C1 segment of cervical spinal cord (tissue), 14 donors: ENCODE measurements around the gene MYH7.
"Not testable (repeated sequence)": the region's sequence is repeated elsewhere in the genome, so short reads cannot be mapped to it uniquely, and the experiment has no call there.

ENCODE experiments used
- DNase-seq, 14 donors: peaks; one replicate each; lab custom pipeline; 2025; lab: John Stamatoyannopoulos, UW

Gene MYH7

DNA sequence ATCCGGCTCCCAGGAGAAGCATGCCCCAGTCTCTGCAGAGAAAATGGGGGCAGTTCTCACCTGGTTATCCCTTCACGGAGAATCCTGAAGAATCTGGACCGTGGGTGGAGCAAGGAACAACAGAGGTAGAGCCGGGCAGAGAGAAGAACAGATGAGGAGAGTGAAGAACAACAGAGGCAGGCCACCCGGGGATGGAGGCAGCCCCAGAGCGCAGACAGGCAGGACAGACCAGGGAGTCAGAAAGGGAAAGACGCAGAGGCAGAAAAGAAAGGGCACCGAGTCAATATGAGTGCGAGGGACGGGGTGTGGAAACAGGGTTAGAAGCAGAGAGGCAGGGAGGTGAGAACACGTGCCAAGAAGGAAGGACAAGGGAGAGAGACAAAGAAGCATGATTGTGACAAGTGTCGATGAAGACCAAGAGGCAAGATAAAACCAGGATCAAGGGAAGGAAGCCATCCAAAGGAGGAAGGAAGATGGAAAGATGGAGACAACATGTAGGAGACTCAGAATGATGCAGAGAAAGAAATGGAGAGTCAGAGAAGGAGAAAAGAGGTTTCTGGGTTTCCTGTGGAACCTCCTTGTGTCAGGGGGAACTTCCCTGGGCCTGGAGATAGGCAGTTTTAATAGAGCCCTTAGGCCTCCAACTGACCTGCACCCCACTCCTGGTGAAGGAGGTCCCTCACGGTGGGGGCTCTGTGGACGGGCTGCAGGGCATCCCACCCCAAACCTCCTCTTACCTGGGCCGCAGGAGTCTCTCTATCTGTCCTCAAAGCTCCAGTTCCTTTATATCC is 27.7 kb downstream of the MYH7 start, which contains the start of gene MYH6:
Gene MYH6 (minus strand): TSS at position 758 of the 791 bp plus-strand sequence. CDS start 1,050 bp downstream, outside the sequence.
- no peak for DNase-seq

DNA sequence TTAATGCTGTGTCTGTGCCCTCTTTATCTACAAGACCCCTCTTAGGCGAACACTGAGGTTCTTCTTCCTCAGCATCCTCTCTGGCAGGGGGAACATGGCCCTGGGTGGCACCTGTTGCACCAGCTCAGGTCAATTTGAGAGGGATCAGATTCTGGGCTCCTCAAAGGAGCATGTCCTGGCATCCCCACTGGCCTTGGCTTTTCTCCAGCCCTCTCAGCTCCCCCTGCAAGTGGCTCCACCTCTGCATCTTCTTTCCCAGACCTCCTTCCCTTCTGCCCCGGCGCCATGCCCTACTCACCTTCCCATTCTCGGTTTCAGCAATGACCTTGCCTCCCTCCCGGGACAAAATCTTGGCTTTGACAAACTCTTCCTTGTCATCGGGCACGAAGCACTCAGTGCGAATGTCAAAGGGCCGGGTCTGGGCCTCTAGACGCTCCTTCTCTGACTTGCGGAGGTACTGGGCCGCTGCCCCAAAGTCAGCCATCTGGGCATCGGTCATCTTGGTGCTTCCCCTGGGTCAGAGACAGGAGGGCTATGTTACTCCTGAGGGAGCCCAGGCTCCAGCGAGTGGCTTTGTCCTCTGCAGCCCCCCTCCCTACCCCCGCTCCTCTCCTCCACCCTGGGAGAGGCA is 28.6 kb downstream of the MYH7 start:
- DNase-seq = no peak

DNA sequence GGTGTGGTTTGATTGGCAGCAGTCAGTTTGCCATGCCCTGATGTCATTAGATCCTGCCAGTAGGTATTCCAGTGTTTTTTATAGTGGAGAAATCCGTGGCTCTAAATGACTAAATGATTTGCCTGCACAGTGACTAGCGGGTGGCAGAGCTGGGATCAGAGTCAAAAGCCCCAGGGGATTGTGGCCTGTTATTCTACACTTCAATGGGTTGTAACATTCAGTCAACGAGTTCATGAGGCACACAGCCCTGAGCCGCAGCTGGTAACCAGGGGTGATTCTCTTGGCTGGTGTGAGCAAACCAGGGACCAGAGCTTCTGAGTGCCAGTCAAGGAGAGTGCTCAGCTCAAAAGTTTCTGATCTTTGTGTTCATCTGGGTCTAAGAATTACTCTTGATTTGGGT is 29.2 kb downstream of the MYH7 start:
- peak in 9 of 14 donors; percentile 2 to 49 (median 7) for DNase-seq

DNA sequence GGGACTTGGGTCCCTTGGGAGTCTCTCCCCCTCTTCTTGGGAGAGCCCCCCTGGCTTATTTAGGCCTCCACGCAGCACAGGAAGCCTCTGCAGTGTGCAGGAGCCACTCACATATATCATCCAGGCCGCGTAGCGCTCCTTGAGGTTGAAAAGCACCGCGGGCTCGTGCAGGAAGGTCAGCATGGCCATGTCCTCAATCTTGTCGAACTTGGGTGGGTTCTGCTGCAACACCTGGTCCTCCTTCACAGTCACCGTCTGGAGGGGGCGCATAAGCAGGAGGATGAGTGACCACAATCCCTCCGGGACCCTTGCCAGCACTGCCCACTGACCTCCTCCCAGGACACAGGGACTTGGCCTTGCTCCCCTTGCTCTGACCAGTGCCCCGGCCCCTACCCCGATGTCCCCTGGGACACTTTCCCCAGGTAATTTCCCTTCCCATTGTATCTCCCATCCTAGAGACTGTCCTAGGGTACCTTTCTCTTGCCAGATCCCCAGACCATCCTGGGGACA is 29.9 kb downstream of the MYH7 start:
- DNase-seq = no peak

DNA sequence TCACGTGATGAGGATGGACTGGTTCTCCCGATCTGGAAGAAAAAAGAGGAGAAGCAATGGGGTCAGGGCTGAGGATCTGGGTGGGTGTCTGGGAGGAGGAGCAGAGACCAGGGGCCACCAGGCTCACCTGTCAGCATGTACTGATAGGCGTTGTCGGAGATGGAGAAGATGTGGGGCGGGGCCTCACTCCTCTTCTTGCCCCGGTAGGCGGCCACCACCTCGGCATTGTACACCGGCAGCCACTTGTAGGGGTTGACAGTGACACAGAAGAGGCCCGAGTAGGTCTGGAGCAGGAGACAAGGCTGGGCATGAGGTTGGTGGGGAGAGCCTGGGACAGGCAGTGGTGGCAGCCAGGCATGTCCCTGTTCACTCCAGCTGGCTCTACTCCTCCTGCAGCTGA is 30.4 kb downstream of the MYH7 start:
- no peak for DNase-seq

DNA sequence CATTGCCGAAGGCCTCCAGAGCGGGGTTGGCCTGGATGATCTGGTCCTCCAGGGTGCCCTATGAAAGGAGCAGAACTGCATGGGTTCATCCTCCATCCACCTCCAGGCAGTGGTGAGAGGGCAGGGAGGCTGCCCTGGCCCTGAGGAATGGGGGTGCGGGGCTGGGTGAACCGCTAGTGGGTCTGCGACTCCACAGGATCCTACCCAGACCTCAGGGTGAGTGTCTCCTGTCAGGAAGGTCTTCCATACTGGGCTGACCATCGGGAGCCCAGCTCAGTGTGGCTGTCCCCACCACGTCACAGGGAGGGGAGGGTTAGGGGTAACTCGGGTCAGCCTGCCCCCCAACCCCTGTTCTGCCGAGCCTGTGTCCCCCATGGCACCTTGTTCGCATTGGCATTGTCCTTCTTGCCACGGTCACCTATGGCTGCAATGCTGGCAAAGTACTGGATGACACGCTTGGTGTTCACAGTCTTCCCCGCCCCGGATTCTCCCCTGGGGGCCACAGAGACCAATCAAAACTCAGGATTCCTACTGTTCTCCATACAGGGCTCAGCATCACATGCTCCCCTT is 31.0 kb downstream of the MYH7 start:
- no peak for DNase-seq

DNA sequence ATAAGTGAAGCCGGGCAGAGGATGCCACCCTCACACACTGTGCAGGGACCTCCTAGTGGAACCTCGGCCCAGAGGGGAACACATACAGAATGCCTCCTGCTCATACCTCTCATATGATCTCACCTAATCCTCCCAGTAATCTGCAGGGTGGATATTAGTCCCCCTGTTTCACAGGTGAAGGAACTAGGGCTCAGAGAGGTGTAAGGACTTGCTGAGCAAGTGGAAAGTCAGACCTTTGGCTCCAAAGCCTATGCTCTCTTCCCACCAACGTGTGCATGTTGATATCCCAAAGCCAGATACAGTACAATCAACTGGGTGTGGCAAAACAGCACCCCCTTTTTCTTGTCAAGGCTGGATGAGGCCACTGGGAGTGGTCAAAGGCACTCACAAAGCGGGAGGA is 31.6 kb downstream of the MYH7 start:
- DNase-seq = no peak

DNA sequence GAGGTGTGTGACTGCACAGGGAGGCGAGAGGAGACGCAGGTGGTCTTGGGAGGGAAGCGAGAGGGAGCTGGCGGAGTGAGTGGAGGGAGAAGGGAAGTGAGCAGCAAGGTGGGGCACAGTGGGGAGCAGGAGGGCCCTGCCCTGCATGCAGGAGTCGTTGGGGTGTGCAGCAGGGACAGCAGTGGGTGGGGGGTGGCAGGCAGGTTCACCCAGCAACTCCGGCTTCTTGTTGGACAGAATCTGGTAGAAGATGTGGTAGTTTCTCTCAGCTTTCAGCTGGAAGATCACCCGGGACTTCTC is 32.4 kb downstream of the MYH7 start:
- DNase-seq = no peak

DNA sequence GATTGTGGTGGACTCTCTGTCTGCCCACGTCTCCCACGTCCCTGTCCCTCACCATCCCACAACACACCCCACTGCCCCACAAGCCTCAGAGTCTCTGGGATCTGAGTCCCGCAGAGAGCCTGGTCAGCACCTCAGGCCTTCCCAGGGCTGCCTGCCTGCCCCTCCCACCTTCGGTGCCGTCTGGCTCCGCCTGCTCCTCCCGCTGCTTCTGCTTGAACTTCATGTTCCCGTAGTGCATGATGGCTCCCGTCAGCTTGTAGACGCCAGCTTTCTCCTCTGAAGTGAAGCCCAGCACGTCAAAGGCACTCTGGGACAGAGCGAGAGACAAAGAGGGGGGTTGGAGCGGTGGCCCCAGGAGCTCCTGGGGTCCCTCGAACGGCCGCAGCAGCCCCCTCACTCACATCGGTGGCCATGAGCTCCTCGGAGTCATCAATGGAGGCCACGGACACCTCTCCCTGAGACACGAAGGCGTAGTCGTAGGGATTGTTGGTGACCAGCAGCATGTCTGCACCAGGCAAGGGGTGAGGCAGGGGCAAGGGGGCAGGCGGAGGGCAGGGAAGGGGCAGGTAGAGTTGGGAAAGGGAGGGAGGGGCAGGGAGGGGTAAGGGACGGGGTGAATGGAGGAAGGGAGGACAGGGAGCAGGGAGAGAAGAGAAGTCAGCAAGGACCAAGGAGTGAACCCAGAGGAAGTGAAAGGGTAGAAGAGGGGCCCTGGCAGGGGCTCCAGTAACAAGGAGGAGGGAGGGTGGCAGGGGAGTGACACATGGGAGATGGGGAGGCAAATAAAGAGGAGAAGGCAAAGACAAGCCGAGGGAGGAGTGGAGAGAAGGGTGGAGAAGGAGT is 32.9 kb downstream of the MYH7 start:
- no peak for DNase-seq

DNA sequence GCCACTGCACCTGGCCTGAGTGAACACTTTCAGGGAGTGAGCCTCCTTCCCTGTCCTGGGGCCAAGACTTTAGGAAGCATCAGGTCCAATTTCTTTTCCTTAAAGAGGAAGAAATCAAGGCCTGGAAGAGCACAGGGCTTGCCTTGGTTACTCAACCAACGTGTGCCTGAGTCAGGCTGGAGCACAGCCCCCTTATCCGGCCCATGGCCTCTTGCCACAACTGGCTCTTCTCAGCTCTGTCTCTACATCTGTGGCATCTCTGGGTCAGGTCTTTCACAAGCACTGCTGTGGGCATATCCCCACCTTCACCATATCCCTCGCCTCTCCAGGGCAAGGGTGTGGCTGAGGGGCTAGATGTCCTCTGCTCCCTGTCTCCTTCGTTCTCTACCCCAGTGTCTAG is 34.2 kb downstream of the MYH7 start:
- DNase-seq = no peak

DNA sequence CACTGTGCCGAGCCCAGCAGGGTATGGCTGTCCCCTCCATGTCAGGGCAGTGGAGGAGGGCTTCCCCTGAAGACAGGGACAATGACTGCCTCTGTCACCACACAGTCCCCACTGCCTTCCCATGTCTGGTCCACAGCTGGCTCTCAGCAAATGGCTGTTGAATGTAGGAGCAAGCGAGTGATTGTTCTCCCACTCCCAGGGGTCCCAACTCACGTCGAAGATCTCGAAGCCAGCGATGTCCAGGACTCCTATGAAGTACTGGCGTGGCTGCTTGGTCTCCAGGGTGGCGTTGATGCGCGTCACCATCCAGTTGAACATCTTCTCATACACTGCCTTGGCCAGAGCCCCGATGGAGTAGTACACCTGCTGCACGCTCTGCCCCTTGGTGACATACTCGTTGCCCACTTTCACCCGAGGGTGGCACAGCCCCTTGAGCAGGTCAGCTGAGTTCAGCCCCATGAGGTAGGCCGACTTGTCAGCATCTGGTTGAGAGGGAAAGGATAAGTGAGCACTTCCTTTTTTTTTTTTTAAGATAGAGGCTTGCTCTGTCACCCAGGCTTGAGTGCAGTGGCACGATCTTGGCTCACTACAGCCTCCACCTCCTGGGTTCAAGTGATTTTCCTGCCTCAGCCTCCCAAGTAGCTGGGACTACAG is 34.8 kb downstream of the MYH7 start:
- DNase-seq = not testable (repeated sequence)

DNA sequence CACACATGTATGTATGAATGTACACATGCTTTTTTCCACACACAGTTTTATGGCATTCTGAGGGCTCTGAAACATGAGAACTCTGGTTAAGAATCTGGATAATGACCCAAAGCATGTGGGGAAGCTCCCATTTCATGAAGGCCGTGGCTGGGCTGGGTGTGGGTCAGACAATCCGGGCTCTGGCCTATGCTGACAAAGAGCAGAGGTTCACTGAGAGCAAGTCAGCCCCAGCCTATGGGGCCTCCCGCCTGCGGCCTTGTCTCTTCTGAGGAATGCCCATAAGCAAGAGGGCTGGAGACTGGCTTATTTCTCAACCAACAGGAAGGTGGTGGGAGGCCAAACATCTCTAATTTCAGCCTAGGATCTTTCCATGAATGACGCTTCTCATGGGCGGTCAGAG is 35.9 kb downstream of the MYH7 start:
- no peak for DNase-seq

DNA sequence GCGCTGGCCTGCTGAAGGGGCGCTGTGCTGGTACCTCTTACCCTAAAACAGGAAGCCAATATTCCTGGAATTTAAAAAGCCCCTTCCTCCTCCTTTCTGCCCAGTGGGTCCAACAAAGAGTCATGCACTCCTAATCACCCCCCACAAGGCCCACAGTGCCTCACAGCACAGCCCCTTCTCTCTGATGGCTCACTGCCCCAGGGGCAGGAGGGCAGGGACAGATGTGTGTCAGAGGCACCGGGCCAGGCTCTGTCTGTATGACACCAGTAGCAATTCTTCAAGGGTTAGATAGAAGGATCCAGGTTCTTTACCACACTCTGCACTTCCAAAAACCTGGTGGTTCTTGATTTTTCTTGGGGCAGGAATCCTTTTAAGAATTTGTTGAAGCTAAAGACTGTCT is 36.3 kb downstream of the MYH7 start:
- DNase-seq = no peak

DNA sequence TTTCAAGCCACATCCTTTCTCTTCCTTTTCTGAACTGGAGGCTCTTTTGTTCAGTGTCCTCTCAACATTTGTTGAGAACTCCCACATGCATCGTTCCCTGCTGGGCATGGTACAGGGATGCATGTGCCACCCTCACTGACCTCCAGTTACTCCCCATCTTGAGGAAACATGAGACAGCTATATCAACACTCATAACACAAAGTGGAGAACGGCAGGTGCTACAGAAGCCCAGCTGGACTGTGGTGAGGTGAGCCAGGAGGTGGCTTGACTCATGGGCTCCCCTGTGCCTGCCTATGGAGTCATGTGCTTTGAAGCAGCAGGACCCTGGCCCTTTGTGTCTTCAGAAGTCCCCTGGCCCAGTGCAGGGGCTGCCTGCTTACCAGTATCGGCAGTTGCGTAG is 37.1 kb downstream of the MYH7 start:
- no peak for DNase-seq

DNA sequence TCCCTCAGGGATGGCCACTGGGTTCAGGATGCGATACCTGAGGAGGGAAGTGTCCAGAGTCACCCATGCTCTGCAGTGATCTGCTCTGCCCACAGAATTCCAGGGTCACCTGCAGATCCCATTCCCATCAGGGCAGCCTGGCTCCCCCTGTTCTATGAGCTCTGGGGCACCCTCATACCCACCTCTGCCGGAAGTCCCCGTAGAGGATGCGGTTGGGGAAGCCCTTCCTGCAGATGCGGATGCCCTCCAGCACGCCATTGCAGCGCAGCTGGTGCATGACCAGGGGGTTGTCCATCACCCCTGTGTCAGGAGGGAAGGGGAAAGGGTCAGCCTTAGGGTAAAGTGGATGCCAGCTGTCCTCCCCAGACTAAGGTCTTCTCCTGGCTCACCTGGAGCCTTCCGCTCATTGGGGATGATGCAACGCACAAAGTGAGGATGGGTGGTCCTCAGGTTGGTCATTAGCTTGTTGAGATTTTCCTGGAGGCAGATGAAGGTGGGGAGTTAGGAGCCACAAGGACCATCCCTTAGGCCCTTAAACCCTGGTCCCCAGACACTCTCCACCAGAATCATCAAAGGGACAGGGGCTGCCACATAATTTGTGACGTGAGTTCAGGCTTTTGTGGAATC is 38.6 kb downstream of the MYH7 start:
- no peak for DNase-seq

DNA sequence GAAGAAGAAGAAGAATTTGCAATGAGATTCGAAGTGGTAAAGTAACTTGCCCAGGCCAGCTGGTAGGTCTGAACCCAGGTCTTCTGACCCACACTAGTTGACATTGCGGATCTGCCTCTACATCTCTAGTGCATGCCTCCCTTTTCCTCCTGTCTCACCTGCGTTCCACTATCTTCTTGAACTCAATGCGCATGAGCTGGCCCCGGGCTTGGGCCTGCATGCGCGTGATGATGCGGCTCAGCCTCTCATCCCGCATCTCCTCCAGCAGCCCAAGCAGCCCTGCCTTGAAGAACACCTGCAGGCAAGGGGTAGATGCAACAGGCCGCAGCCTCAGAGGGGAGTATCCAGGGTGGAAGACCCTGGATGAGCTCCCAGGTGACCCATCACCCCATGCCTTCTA is 39.3 kb downstream of the MYH7 start:
- no peak for DNase-seq

DNA sequence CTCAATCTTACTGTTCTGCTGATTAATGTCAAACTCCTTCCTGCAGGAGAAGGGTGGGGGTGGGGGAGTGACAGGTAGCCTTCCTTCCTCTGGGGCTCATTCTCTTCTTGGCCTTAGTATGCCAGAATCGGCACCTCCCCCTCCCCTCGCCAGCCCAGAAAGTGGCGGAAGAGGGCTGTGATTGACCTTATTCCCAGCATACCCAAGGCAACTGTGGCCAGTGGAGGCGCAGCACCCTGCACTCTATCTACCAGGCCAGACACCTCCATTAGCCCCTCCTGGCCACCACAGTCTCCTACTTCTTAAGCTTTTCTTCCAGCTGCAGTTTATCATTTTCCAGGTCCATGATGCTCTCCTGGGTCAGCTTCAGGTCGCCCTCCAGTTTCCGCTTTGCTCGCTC is 42.8 kb downstream of the MYH7 start:
- DNase-seq = no peak

DNA sequence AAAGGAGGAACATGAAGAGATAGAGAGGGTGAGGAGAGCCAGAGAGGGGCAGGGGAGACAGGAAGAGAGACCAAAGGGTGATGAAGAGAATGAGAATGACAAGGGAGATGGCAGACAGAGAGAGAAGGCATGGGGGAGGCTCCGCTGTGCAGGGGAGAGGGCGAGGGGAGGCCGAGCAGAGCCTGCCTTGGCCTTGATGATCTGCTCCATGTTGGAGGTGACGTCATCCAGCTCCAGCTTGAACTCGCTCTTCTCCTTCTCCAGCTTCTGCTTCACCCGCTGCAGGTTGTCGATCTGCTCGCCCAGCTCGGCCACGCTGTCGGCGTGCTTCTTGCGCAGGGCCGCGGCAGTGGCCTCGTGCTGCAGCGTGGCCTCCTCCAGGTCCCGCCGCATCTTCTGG is 45.6 kb downstream of the MYH7 start:
- not testable (repeated sequence) for DNase-seq

DNA sequence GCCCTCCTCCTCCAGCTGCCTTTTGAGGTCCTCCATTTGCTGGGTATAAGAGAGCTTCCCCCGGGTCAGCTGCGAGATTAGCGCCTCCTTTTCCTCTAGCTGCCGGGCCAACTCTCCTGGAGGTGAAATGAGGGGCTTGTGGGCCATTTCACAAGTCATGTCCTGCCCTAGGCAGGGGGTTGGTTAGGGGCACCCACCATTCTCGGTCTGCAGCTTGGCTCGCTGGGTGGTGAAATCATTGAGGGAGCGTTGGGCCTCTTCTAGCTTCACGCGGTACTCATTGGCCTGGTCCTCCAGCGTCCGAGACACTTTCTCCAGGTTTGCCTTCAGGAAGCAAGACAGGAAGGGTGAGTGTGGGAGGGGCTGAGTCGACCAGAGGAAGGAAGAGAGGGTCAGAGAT is 46.1 kb downstream of the MYH7 start:
- no peak for DNase-seq

DNA sequence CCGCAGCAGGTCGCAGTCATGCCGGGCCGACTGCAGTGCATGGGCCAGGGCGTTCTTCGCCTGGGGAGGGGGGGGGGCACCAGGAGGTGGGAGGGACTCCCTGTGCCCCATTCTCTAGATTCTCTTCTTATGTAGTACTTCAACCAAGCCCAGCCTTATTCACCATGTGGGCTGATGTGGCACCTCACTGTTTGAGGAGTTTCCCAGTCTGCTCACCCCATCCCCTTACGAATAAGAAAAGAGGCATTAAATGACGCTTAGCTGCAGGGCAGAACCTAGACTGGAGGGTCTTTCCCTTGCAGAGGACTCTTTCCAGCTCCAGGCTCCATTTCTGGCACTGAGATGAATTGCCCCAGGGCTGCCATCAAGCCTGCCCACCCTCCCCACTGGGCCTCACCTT is 46.5 kb downstream of the MYH7 start:
- no peak for DNase-seq
